Activated CD4-positive, alpha-beta T cell treated with anti-CD3 and anti-CD28 coated beads, Interleukin-10, Interleukin-2, amounts not matched to agents 100 ng/mL and 50 ng/mL, durations not matched to agents 16 hours and 8 hours (primary cell): ENCODE results near the gene MYO7B.
A peak's percentile ranks its signal among the peaks of the same experiment; 100 is the strongest.

ENCODE experiments used
- DNase-seq: peaks from one replicate; pipeline ENCODE4 v3.0.0-alpha.2; 2020

MYO7B gene

GRCh38 chr2:127627740-127628571, 92.5 kb downstream of the MYO7B start:
- DNase-seq, result no peak

GRCh38 chr2:127628767-127629614, 93.5 kb downstream of the MYO7B start:
- no peak for DNase-seq

- no peak for DNase-seq
Observed at GRCh38 chr2:127629637-127630036, 94.2 kb downstream of the MYO7B start.

- DNase-seq, result no peak
Observed at GRCh38 chr2:127630096-127630863, 94.8 kb downstream of the MYO7B start.

GRCh38 chr2:127630864-127631540, 95.5 kb downstream of the MYO7B start:
- no peak for DNase-seq

- no peak for DNase-seq
Observed at GRCh38 chr2:127631541-127631996, 96.1 kb downstream of the MYO7B start.

GRCh38 chr2:127631997-127632581, 96.6 kb downstream of the MYO7B start:
- no peak for DNase-seq

GRCh38 chr2:127632592-127633489, 97.4 kb downstream of the MYO7B start:
- no peak for DNase-seq

GRCh38 chr2:127633556-127634065, 98.1 kb downstream of the MYO7B start:
- DNase-seq, result no peak

- no peak for DNase-seq
Observed at GRCh38 chr2:127634066-127634617, 98.7 kb downstream of the MYO7B start.

GRCh38 chr2:127634626-127635379, 99.3 kb downstream of the MYO7B start:
- no peak for DNase-seq

GRCh38 chr2:127635380-127636237, 100.1 kb downstream of the MYO7B start:
- DNase-seq, result no peak

GRCh38 chr2:127636248-127637235, 101.1 kb downstream of the MYO7B start:
- DNase-seq, result no peak

- no peak for DNase-seq
Observed at GRCh38 chr2:127637236-127637630, 101.8 kb downstream of the MYO7B start.

GRCh38 chr2:127637725-127638252, 102.3 kb downstream of the MYO7B start:
- DNase-seq, result peak; percentile 44

GRCh38 chr2:127638361-127639110, 103.1 kb downstream of the MYO7B start:
- DNase-seq, result no peak
